Tibial nerve (tissue), 4 donors: Measurements from ENCODE around the gene GAPDH. TPM values are rescaled to one million over a fixed set of nuclear protein-coding genes. Genes with fewer than 3 reads are reported as not detected.
A peak's percentile ranks its signal among the peaks of the same experiment; 100 is the strongest.
"Not testable (repeated sequence)": the region's sequence is repeated elsewhere in the genome, so short reads cannot be mapped to it uniquely, and the experiment has no call there.

Experiments used
- DNase-seq, 2 donors: peaks; one replicate each; pipeline ENCODE4 v3.0.0-alpha.2; 2019; ENCODE audit warnings: low spot score in 2 of 2
- H3K27ac ChIP-seq, 4 donors: fragments of 200-600 bp; sonication (generic) in 3 of 4; one replicate each; pipeline ENCODE4 v1.5.1; 2017 to 2019; ENCODE audit warnings: mild to moderate bottlenecking in 1 of 4
- H3K27me3 ChIP-seq, 2 donors: fragments of 200-600 bp; sonication (generic) in 1 of 2; one replicate each; pipeline versions ENCODE4 v1.5.1 to v1.6.0; 2017 to 2019
- H3K36me3 ChIP-seq, 3 donors: fragments of 200-600 bp; sonication (generic); one replicate each; pipeline ENCODE4 v1.5.1; 2018 to 2019
- H3K4me1 ChIP-seq, 4 donors: fragments of 200-600 bp; sonication (generic) in 3 of 4; one replicate each; pipeline ENCODE4 v1.5.1; 2017 to 2019
- H3K4me3 ChIP-seq, 4 donors: fragments of 200-600 bp; sonication (generic) in 3 of 4; one replicate each; pipeline ENCODE4 v1.5.1; 2017 to 2019; ENCODE audit warnings: mild to moderate bottlenecking in 1 of 4, moderate library complexity in 1 of 4
- H3K9me3 ChIP-seq, 4 donors: fragments of 200-600 bp; sonication (generic) in 3 of 4; one replicate each; pipeline ENCODE4 v1.5.1; 2017 to 2019
- EP300 ChIP-seq, 2 donors: sonication (generic); formaldehyde crosslinking; IDR thresholded peaks; one replicate each; pipeline ENCODE4 v1.6.1; 2017; ENCODE audit warnings: antibody characterized with exemption in 2 of 2, mild to moderate bottlenecking in 1 of 2
- POLR2A ChIP-seq, 2 donors: fragments of 450-650 bp; IDR thresholded peaks; one replicate each; pipeline ENCODE4 v1.6.1; 2017; ENCODE audit warnings: antibody characterized with exemption in 2 of 2, mild to moderate bottlenecking in 2 of 2, moderate library complexity in 2 of 2
- WGBS, 2 donors: methylation state at CpG; one replicate each; pipeline ENCODE4 v1.1.5; 2018; 5-methylcytosine and 5-hydroxymethylcytosine counted together
- total RNA-seq, 4 donors: library from RNA; depleted of rRNA; stranded (reverse); fragments of >200 nt; gene quantifications; one replicate each; pipeline ENCODE4 v1.1.0, GENCODE V29; 2016
- TF ChIP-seq, protein P1 (sequence below), 5 experiments: fragments of 200-600 bp in 3 of 5; fragments of 450-650 bp in 2 of 5; sonication (generic) in 3 of 5; IDR thresholded peaks; one replicate each; pipeline ENCODE4 v1.5.1; 2016 to 2019; ENCODE audit warnings: antibody characterized with exemption in 5 of 5, mild to moderate bottlenecking in 3 of 5, moderate library complexity in 2 of 5

The GAPDH gene
- total RNA-seq, 4 donors from 2014 or later: 1,360 to 2,316 (median 1,728) TPM

DNA sequence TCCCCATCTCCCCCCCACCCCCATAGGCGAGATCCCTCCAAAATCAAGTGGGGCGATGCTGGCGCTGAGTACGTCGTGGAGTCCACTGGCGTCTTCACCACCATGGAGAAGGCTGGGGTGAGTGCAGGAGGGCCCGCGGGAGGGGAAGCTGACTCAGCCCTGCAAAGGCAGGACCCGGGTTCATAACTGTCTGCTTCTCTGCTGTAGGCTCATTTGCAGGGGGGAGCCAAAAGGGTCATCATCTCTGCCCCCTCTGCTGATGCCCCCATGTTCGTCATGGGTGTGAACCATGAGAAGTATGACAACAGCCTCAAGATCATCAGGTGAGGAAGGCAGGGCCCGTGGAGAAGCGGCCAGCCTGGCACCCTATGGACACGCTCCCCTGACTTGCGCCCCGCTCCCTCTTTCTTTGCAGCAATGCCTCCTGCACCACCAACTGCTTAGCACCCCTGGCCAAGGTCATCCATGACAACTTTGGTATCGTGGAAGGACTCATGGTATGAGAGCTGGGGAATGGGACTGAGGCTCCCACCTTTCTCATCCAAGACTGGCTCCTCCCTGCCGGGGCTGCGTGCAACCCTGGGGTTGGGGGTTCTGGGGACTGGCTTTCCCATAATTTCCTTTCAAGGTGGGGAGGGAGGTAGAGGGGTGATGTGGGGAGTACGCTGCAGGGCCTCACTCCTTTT is 2.7 kb downstream of the GAPDH start:
- DNase-seq: no peak
- Histone ChIP-seq H3K4me1 (peaks cover 0 to 80% (median 54%) of the 10 kb centered on the region in 4 donors), H3K27me3 (no peaks in the 10 kb centered on the region), H3K36me3 (peaks cover 0 to 57% (median 18%) of the 10 kb centered on the region in 3 donors), H3K4me3 (no peak overlapping the region), H3K27ac (peak overlapping the region; percentile 39 to 99 (median 96)), H3K9me3 (no peaks in the 10 kb centered on the region)
- WGBS, 2 donors: 64 to 69% methylated on average over 15 to 18 of the region's 19 CpGs
- TF ChIP-seq EP300 (IDR thresholded peaks at IDR 0.05): no peak
- TF ChIP-seq POLR2A (IDR thresholded peaks at IDR 0.05): no peak
- TF ChIP-seq, protein P1, sequence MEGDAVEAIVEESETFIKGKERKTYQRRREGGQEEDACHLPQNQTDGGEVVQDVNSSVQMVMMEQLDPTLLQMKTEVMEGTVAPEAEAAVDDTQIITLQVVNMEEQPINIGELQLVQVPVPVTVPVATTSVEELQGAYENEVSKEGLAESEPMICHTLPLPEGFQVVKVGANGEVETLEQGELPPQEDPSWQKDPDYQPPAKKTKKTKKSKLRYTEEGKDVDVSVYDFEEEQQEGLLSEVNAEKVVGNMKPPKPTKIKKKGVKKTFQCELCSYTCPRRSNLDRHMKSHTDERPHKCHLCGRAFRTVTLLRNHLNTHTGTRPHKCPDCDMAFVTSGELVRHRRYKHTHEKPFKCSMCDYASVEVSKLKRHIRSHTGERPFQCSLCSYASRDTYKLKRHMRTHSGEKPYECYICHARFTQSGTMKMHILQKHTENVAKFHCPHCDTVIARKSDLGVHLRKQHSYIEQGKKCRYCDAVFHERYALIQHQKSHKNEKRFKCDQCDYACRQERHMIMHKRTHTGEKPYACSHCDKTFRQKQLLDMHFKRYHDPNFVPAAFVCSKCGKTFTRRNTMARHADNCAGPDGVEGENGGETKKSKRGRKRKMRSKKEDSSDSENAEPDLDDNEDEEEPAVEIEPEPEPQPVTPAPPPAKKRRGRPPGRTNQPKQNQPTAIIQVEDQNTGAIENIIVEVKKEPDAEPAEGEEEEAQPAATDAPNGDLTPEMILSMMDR (IDR thresholded peaks at IDR 0.05): no peak

DNA sequence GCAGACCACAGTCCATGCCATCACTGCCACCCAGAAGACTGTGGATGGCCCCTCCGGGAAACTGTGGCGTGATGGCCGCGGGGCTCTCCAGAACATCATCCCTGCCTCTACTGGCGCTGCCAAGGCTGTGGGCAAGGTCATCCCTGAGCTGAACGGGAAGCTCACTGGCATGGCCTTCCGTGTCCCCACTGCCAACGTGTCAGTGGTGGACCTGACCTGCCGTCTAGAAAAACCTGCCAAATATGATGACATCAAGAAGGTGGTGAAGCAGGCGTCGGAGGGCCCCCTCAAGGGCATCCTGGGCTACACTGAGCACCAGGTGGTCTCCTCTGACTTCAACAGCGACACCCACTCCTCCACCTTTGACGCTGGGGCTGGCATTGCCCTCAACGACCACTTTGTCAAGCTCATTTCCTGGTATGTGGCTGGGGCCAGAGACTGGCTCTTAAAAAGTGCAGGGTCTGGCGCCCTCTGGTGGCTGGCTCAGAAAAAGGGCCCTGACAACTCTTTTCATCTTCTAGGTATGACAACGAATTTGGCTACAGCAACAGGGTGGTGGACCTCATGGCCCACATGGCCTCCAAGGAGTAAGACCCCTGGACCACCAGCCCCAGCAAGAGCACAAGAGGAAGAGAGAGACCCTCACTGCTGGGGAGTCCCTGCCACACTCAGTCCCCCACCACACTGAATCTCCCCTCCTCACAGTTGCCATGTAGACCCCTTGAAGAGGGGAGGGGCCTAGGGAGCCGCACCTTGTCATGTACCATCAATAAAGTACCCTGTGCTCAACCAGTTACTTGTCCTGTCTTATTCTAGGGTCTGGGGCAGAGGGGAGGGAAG is 3.5 kb downstream of the GAPDH start:
- H3K27me3 ChIP-seq, H3K4me3 ChIP-seq, H3K9me3 ChIP-seq: not testable (repeated sequence)
- TF ChIP-seq, protein P1 (IDR thresholded peaks at IDR 0.05): peak; percentile 86 to 93 (median 90)
- peak in 1 of 2 donors; percentile 52 for TF ChIP-seq EP300 (IDR thresholded peaks at IDR 0.05)
- H3K27ac ChIP-seq: peak overlapping the region; percentile 39 to 99 (median 85)
- peaks cover 0 to 64% (median 18%) of the 10 kb centered on the region in 3 donors for H3K36me3 ChIP-seq
- WGBS, 2 donors: 12 to 31% methylated on average over 8 to 11 of the region's 17 CpGs
- DNase-seq: peak; percentile 69 to 71
- H3K4me1 ChIP-seq: peaks cover 0 to 78% (median 47%) of the 10 kb centered on the region in 4 donors

DNA sequence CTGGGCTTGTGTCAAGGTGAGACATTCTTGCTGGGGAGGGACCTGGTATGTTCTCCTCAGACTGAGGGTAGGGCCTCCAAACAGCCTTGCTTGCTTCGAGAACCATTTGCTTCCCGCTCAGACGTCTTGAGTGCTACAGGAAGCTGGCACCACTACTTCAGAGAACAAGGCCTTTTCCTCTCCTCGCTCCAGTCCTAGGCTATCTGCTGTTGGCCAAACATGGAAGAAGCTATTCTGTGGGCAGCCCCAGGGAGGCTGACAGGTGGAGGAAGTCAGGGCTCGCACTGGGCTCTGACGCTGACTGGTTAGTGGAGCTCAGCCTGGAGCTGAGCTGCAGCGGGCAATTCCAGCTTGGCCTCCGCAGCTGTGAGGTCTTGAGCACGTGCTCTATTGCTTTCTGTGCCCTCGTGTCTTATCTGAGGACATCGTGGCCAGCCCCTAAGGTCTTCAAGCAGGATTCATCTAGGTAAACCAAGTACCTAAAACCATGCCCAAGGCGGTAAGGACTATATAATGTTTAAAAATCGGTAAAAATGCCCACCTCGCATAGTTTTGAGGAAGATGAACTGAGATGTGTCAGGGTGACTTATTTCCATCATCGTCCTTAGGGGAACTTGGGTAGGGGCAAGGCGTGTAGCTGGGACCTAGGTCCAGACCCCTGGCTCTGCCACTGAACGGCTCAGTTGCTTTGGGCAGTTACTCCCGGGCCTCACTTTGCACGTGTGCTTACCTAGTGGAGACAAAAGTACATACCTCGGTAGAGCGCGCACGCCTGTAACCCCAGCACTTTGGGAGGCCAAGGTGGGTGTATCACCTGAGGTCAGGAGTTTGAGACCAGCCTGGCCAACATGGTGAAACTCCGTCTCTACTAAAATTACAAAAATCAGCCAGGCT is 4.3 kb downstream of the GAPDH start:
- Histone ChIP-seq H3K9me3 (no peaks in the 10 kb centered on the region), H3K27me3 (no peaks in the 10 kb centered on the region), H3K4me3 (no peak overlapping the region), H3K27ac (peak overlapping the region in 3 of 4 donors; percentile 74 to 99 (median 96)), H3K36me3 (peaks cover 0 to 72% (median 18%) of the 10 kb centered on the region in 3 donors), H3K4me1 (peaks cover 0 to 74% (median 40%) of the 10 kb centered on the region in 4 donors)
- WGBS, 2 donors: 69 to 76% methylated on average over 24 of the region's 24 CpGs
- TF ChIP-seq, protein P1 (IDR thresholded peaks at IDR 0.05): no peak
- TF ChIP-seq EP300 (IDR thresholded peaks at IDR 0.05): no peak
- no peak for TF ChIP-seq POLR2A (IDR thresholded peaks at IDR 0.05)
- no peak for DNase-seq

DNA sequence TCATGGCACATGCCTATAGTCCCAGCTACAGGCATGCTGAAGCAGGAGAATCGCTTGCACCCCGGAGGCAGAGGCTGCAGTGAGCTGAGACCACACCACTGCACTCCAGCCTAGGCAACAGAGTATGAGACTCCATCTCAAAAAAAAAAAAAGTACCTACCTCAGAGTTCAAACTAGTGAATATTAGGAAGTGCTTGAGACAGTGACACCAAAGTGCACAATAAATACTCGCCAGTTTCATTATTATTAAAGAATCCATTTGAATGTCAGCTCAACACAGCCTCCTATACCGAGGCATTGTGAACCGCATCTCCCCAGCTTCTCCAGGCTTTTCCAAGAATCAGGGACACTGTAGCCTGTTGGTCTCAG is 5.0 kb downstream of the GAPDH start:
- no peak overlapping the region for H3K4me3 ChIP-seq
- WGBS, 2 donors: 80 to 96% methylated on average over 5 of the region's 5 CpGs
- H3K27ac ChIP-seq: peak overlapping the region in 2 of 4 donors; percentile 79 to 85
- no peak for DNase-seq
- H3K27me3 ChIP-seq: no peaks in the 10 kb centered on the region
- H3K9me3 ChIP-seq: no peaks in the 10 kb centered on the region
- TF ChIP-seq POLR2A (IDR thresholded peaks at IDR 0.05): no peak
- peaks cover 0 to 77% (median 19%) of the 10 kb centered on the region in 3 donors for H3K36me3 ChIP-seq
- peaks cover 0 to 74% (median 40%) of the 10 kb centered on the region in 4 donors for H3K4me1 ChIP-seq

DNA sequence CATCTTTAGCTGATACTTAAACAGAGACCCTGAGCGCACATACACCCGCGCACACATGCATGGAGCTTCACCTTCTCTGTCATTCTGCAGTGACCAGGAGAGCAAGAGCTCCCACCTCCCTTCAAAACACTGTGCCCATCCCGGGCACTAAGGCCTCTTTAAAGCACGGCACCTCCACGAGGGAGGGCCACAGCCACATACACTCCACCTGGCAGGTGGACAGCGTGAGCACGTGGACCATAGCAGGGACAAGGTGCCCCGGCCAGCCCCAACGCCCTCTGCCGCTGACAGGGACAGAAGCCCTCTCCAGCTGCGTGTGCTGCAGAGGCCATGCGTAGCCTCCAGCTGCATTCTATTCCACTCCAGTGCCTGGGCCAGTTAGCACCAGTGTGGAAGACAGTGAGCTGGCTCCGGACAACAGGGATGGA is 5.4 kb downstream of the GAPDH start:
- WGBS, 2 donors: 65 to 78% methylated on average over 8 to 14 of the region's 14 CpGs
- no peaks in the 10 kb centered on the region for H3K9me3 ChIP-seq
- H3K4me1 ChIP-seq: peaks cover 0 to 74% (median 40%) of the 10 kb centered on the region in 4 donors
- H3K27ac ChIP-seq: peak overlapping the region in 3 of 4 donors; percentile 79 to 90 (median 85)
- no peak for DNase-seq
- no peak for TF ChIP-seq EP300 (IDR thresholded peaks at IDR 0.05)
- TF ChIP-seq, protein P1 (IDR thresholded peaks at IDR 0.05): no peak
- TF ChIP-seq POLR2A (IDR thresholded peaks at IDR 0.05): no peak
- no peaks in the 10 kb centered on the region for H3K27me3 ChIP-seq
- H3K4me3 ChIP-seq: no peak overlapping the region
- peaks cover 0 to 81% (median 23%) of the 10 kb centered on the region in 3 donors for H3K36me3 ChIP-seq
